ENCODE results near the gene LRMDA.

Gene LRMDA

GRCh38 chr10:76045174-76045573 is 613.8 kb downstream of the LRMDA start:
- TF ChIP-seq ZBTB7A (IDR thresholded peaks at IDR 0.05; ENCODE audit: low read depth), result no peak
- no peak for TF ChIP-seq EGR1 (IDR thresholded peaks at IDR 0.05)
- no peak for TF ChIP-seq TAF1 (IDR thresholded peaks at IDR 0.05; ENCODE audit: low read depth)
- TF ChIP-seq CREB1 (IDR thresholded peaks at IDR 0.05; ENCODE audit: low read depth), result no peak
- no peak for TF ChIP-seq FOXM1 (IDR thresholded peaks at IDR 0.05; ENCODE audit: borderline replicate concordance, low read depth)
- TF ChIP-seq EP300 (IDR thresholded peaks at IDR 0.05; ENCODE audit: borderline replicate concordance), result no peak
- TF ChIP-seq CEBPB (IDR thresholded peaks at IDR 0.05), result no peak
- TF ChIP-seq MAX (IDR thresholded peaks at IDR 0.05), result no peak
- no peak for TF ChIP-seq TEAD4 (IDR thresholded peaks at IDR 0.05)
- TF ChIP-seq YY1 (IDR thresholded peaks at IDR 0.05; ENCODE audit: low read depth), result no peak
- TF ChIP-seq NFIC (IDR thresholded peaks at IDR 0.05), result no peak
- TF ChIP-seq REST (IDR thresholded peaks at IDR 0.05; ENCODE audit: low read depth), result no peak
- TF ChIP-seq RAD21 (IDR thresholded peaks at IDR 0.05; ENCODE audit: low read depth), result no peak
- TF ChIP-seq USF1 (IDR thresholded peaks at IDR 0.05), result no peak
- TF ChIP-seq TCF12 (IDR thresholded peaks at IDR 0.05; ENCODE audit: low read depth), result no peak

GRCh38 chr10:76047521-76047920 is 616.1 kb downstream of the LRMDA start:
- no peak for TF ChIP-seq TAF1 (IDR thresholded peaks at IDR 0.05; ENCODE audit: low read depth)
- no peak for TF ChIP-seq TCF12 (IDR thresholded peaks at IDR 0.05; ENCODE audit: low read depth)

GRCh38 chr10:76049581-76050290 is 618.3 kb downstream of the LRMDA start:
- TF ChIP-seq REST (IDR thresholded peaks at IDR 0.05; ENCODE audit: low read depth), result no peak
- TF ChIP-seq NFIC (IDR thresholded peaks at IDR 0.05), result no peak
- TF ChIP-seq YY1 (IDR thresholded peaks at IDR 0.05; ENCODE audit: low read depth), result no peak
- TF ChIP-seq TAF1 (IDR thresholded peaks at IDR 0.05; ENCODE audit: low read depth), result no peak
- no peak for TF ChIP-seq EGR1 (IDR thresholded peaks at IDR 0.05)
- TF ChIP-seq MAX (IDR thresholded peaks at IDR 0.05), result no peak
- no peak for TF ChIP-seq EP300 (IDR thresholded peaks at IDR 0.05; ENCODE audit: borderline replicate concordance)
- no peak for TF ChIP-seq TCF12 (IDR thresholded peaks at IDR 0.05; ENCODE audit: low read depth)
- no peak for TF ChIP-seq USF1 (IDR thresholded peaks at IDR 0.05)
- no peak for TF ChIP-seq FOXM1 (IDR thresholded peaks at IDR 0.05; ENCODE audit: borderline replicate concordance, low read depth)

GRCh38 chr10:76050291-76050625 is 618.8 kb downstream of the LRMDA start:
- no peak for TF ChIP-seq RAD21 (IDR thresholded peaks at IDR 0.05; ENCODE audit: low read depth)
- TF ChIP-seq EP300 (IDR thresholded peaks at IDR 0.05; ENCODE audit: borderline replicate concordance), result no peak
- no peak for TF ChIP-seq YY1 (IDR thresholded peaks at IDR 0.05; ENCODE audit: low read depth)
- TF ChIP-seq EGR1 (IDR thresholded peaks at IDR 0.05), result no peak
- no peak for TF ChIP-seq TEAD4 (IDR thresholded peaks at IDR 0.05)
- TF ChIP-seq CREB1 (IDR thresholded peaks at IDR 0.05; ENCODE audit: low read depth), result no peak
- no peak for TF ChIP-seq REST (IDR thresholded peaks at IDR 0.05; ENCODE audit: low read depth)
- TF ChIP-seq FOXM1 (IDR thresholded peaks at IDR 0.05; ENCODE audit: borderline replicate concordance, low read depth), result no peak
- TF ChIP-seq USF1 (IDR thresholded peaks at IDR 0.05), result no peak
- TF ChIP-seq NFIC (IDR thresholded peaks at IDR 0.05), result no peak
- TF ChIP-seq MAX (IDR thresholded peaks at IDR 0.05), result no peak
- TF ChIP-seq TAF1 (IDR thresholded peaks at IDR 0.05; ENCODE audit: low read depth), result no peak
- no peak for TF ChIP-seq CEBPB (IDR thresholded peaks at IDR 0.05)
- TF ChIP-seq TCF12 (IDR thresholded peaks at IDR 0.05; ENCODE audit: low read depth), result no peak
- TF ChIP-seq ZBTB7A (IDR thresholded peaks at IDR 0.05; ENCODE audit: low read depth), result no peak

All from Ishikawa (cell line).